ENCODE measurements around the gene FLRT1.
"Not testable (repeated sequence)": the region's sequence is repeated elsewhere in the genome, so short reads cannot be mapped to it uniquely, and the experiment has no call there.

The FLRT1 gene

DNA sequence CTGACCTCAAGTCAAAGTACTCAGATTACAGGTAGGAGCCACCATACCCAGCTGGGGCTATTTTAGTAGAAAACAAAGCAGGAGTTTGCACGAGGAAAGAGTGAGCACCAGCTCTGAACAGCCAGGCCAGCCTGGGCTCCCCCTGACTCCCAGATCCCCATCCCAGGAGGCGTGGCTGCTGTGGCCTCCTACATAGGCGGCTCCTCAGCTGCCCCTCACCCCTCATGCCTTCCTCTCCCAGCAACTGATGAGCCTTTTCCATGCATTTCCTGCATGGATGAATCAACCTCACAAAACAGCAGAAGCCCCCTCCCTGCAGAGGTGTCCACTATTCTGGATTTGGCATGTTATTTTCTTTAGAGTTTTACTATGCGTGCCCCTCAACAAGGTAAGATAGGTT, 10.5 kb upstream of the FLRT1 start:
- no peak for DNase-seq (ENCODE audit: low read depth)

DNA sequence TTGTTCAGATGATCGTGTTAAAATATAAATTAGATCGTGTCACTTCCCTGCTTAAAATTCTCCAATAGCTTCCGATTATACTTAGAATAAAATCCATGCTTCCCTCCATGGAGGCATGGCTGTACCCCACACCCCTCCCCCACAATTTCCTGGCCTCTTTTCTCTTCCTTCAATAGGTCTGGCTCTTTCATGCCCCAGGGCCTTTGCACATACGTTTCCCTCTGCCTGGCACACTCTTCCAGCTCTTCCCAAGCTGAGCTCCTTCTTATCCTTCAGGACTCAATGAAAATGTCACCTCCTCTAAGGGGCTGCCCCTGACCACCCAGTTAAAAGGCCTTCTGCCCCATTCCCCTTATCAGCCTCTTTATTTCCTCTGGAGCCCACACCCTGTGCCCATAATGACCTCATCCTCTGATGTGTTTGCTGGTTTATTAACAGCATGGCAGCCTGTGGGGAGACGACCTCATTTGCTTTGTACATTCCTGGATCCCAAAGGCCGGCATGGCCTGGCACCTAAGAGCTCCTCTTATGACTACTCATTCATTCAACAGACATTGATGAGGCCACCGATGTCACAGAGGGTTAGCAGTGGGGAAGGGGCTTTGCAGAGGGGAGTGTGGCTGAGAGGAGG, 9.0 kb upstream of the FLRT1 start:
- DNase-seq (ENCODE audit: low read depth) = no peak

GRCh38 chr11:64027651-64028397, 7.9 kb upstream of the FLRT1 start:
- DNase-seq (ENCODE audit: low read depth) = no peak

DNA sequence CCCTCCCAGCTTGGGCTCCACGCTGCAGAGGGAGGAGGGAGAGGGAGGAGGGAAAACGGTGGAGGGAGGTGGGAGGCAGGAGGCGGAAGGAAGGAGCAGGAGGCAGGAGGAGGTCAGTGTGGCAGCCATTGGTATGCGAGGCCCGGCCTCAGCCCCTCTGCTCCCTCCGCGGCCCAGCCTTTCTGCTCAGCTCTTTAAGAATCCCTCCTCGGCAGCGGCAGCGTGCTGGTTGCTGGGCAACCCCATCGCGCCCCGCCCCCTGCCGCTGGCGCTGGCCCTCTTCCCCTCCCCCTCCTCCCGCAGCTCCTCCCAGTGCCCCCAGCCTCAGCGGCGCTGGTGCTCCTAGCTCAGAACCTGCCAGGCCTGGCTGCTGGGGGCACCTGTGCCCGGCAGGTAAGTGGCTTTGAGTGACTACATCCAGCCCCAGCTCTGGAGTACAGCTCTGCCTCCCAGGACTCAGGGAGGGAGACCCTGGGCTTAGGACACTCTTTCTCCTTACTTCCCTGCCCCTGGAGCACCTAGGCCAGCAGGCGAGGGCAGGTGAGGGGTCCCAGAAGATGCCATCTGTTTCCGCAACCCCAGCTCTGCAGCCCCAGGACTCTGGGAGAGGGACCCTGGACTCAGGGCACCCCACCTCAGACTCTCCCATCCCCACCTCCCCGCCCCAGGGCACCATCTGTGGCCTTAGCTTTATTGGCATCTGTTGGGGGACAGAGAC, 7.2 kb upstream of the FLRT1 start:
- no peak for DNase-seq (ENCODE audit: low read depth)

GRCh38 chr11:64029773-64030172, 6.0 kb upstream of the FLRT1 start:
- DNase-seq (ENCODE audit: low read depth) = no peak

DNA sequence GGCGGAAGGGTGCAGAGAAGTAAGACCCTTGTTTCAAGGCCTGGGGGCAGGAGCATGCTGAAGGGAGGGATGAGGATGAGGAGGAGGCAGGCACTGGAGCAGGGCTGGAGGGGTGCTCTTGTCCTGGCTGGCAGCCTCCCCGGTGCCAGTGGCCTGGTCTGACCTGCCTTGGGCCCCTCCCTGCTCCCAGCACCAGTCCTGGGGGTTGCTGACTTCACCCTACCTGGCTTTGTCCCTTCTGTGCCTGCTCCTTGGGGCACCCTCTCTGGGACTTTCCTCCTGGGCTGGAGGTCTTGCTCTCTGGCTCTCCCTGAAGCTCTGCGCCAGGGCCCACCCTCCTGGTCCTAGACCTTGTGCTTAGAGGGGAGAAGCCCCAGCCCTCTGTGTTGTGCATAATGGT, 4.7 kb upstream of the FLRT1 start:
- DNase-seq (ENCODE audit: low read depth) = no peak

DNA sequence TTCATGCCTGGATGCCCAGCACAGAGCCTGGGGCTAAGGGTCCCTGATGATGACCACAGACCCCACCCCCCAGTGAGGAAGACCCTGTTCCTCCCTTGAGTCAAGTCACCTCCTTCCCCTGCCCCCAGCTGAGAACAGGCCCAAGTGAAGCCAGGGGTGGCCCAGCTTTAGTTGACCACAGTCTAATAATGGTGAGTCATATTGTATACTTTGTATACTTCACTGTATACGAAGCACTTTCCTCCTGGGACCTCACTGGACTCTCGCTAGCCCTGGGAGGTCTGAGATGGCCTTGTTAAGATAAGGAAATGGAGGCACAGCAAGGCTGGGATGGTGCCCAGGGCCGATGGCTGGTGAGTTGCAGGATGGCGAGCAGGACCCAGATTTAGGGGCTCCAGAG, 3.7 kb upstream of the FLRT1 start:
- no peak for DNase-seq (ENCODE audit: low read depth)

DNA sequence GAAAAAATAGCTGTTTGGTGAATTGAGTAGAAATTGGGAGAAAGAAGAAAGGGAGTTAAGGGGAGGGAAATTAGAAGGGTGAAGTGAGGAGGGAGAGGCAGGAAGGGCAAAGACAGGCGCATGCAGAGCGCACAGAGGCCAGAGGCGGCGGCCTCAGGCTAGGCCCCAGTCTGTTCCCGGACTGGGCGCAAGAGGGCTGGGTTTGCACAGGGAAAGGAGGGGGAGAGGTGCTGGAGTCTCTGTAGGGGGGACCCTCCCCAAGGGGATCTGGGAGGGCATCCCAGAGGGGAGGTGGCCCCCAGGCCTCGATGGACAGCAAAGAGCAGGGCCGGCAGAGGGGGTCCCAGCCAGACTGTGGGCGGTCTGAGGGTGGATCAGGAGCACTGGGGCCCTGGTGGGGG, 1.3 kb upstream of the FLRT1 start:
- DNase-seq (ENCODE audit: low read depth) = no peak

DNA sequence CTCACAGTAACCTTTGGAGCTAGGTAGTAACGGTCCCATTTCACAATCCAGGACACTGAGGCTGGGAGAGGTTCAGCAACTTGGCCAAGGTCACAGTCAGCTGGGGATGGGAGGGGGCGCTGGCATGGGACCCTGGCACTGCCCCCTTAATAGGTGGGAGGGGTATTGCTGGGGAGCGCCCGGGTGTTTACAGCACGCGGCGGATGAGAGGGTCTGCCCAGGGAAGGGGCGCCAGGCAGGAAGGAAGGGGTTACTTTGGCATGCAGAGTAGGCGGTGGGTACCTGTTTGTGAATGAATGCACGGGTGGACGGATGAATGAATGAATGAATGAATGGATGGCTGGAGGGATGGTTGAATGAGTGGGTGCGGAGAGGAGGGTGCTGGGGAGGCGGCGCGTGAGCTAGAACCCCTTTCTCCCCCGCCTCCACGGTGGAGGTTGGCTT, 628 bp upstream of the FLRT1 start:
- no peak for DNase-seq (ENCODE audit: low read depth)

- no peak for DNase-seq (ENCODE audit: low read depth)
Observed at GRCh38 chr11:64036087-64037026, 626 bp downstream of the FLRT1 start.

DNA sequence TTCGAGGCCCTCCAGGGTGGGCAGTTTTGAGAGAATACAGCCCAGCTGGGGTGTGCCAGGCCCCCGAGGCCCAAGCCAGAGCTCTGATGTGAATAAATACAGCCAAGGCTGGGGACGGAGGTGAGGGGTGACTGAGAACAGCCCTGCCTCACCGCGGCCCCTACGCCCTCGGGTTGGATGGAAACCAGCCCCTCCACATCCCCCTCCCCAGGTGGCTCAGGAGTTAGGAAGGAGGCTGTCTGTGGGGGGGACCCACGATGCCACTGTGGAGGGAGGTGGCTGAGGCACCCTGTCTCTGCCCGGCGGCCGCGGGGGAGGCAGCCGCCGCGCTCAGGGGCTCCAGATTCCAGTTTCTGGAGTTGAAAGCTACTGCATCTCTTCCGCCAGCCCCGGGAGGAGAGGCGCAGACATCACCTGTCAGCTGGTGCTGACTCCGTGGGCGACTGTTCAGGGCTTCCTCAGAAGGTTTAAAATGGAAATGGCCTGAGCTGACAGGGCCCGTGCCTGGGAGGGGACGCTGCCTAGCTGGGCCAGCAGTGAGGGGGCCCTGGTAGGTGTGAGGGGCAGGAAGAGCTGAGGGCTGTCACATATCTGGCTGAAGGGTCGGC, 1.4 kb downstream of the FLRT1 start:
- no peak for DNase-seq (ENCODE audit: low read depth)

- DNase-seq (ENCODE audit: low read depth) = no peak
Observed at GRCh38 chr11:64038500-64038899, 2.8 kb downstream of the FLRT1 start.

GRCh38 chr11:64039012-64039665, 3.4 kb downstream of the FLRT1 start:
- peak; percentile 22 for DNase-seq (ENCODE audit: low read depth)

- no peak for DNase-seq (ENCODE audit: low read depth)
Observed at GRCh38 chr11:64040684-64041322, 5.1 kb downstream of the FLRT1 start.

DNA sequence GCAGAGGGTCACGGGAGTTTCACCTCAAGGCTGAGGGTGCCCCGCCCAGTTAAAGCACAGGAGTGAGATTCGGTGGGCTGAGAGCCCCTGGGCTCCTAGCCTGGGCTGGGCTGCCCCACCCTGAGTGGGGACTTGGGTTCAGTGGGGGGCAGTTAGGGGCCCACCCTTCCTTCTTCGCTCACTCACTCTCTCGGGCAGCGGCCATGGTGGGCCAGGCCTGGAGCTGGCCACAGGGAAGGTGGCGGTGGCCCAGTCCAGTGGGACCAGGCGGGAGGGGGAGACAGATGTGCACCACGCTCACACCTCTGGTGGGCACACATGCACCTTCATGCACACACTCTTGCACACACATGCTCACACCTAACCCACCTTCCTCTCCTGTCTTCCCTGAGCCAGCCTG, 6.1 kb downstream of the FLRT1 start:
- no peak for DNase-seq (ENCODE audit: low read depth)

- no peak for DNase-seq (ENCODE audit: low read depth)
Observed at GRCh38 chr11:64042301-64042700, 6.6 kb downstream of the FLRT1 start.

GRCh38 chr11:64043545-64043944, 7.8 kb downstream of the FLRT1 start:
- no peak for DNase-seq (ENCODE audit: low read depth)

- DNase-seq (ENCODE audit: low read depth) = no peak
Observed at GRCh38 chr11:64044730-64045393, 9.1 kb downstream of the FLRT1 start.

GRCh38 chr11:64045700-64046099, 10.0 kb downstream of the FLRT1 start:
- no peak for DNase-seq (ENCODE audit: low read depth)

DNA sequence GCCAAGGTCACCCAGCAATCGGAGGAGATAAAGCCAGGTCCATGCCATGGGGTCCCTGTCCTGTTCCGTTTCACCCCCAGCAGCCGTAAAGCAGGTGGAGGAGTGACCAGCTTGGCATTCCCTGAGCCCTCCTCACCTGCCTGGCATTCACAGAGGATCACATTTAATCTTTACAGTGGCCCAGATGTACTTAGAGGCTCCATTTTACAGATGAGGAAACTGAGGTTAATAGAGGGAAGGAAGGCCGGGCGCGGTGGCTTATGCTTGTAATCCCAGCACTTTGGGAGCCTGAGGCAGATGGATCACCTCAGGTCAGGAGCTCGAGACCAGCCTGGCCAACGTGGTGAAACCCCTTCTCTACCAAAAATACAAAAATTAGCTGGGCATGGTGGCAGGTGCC, 11.6 kb downstream of the FLRT1 start:
- DNase-seq (ENCODE audit: low read depth) = not testable (repeated sequence)
